HCT116 (cell line): ENCODE data around the gene ACBD6. TPM values are rescaled to one million over a fixed set of nuclear protein-coding genes. Genes with fewer than 3 reads are reported as not detected.

Experiments used
- ATAC-seq: fragments of 200-7000 bp; cut with Tn5 transposase; 2 replicates; pipeline ENCODE4 v1.9.1; 2020; ENCODE audit warnings: mild to moderate bottlenecking, moderate library complexity
- BruUV-seq: library from RNA; stranded (reverse); fragments of 400-500 nt; replicated peaks from 2 replicates; lab custom pipeline; 2021; lab: Mats Ljungman, UMichigan
- CTCF ChIA-PET: fragments of 300-600 bp; sonication (Branson Sonifier 250); formaldehyde crosslinking; loops from one replicate; lab custom pipeline; 2021; ENCODE audit warnings: antibody characterized with exemption; lab: Charles Lee
- POLR2A ChIA-PET: fragments of 300-600, 350-600 bp; sonication (Branson Sonifier 250); formaldehyde crosslinking; loops from one replicate; lab custom pipeline; 2021; ENCODE audit warnings: antibody characterized with exemption; lab: Charles Lee
- RAD21 ChIA-PET, 2 experiments: fragments of 300-600 bp; sonication (Branson Sonifier 250); formaldehyde crosslinking; loops; one replicate each; lab custom pipeline; 2023; ENCODE audit warnings: low total read pairs in 2 of 2; ENCODE audit not compliant: uncharacterized antibody in 2 of 2, unreplicated experiment in 2 of 2, low non-redundant PET in 1 of 2; lab: Charles Lee
- DNase-seq: peaks from one replicate; pipeline ENCODE4 v3.0.0-alpha.2; 2010; ENCODE audit warnings: low read depth, low spot score
- H2AFZ ChIP-seq: fragments of 200-600 bp; shearing (Covaris generic), sonication (generic); 2 replicates; pipeline ENCODE4 v1.6.1; 2017; ENCODE audit warnings: low read depth, mixed run types, mixed read lengths, antibody characterized with exemption, low read length; ENCODE audit not compliant: poor library complexity, severe bottlenecking
- H3K27ac ChIP-seq: 2 replicates; pipeline ENCODE4 v1.5.1; 2012; ENCODE audit warnings: low read depth, low read length
- H3K27me3 ChIP-seq: fragments of 200-600 bp; sonication (generic); 2 replicates; pipeline ENCODE4 v1.6.1; 2016; ENCODE audit warnings: mixed run types, low read length, mixed read lengths; ENCODE audit not compliant: insufficient read depth
- H3K36me3 ChIP-seq, 2 experiments: fragments of 200-500 bp in 1 of 2; fragments of 200-600 bp in 1 of 2; sonication (Bioruptor generic) in 1 of 2; sonication (generic) in 1 of 2; 2 replicates each; pipeline versions ENCODE4 v1.5.1 to v1.6.1; 2014 to 2016; ENCODE audit warnings: low read length in 2 of 2, inconsistent platforms in 1 of 2, mixed read lengths in 1 of 2, mixed run types in 1 of 2; ENCODE audit not compliant: insufficient read depth in 2 of 2, control insufficient read depth in 1 of 2
- H3K4me1 ChIP-seq, 2 experiments: fragments of 200-600 bp in 1 of 2; sonication (generic) in 1 of 2; 2 replicates each; pipeline versions ENCODE4 v1.5.1 to v1.6.1; 2012 to 2017; ENCODE audit warnings: low read length in 2 of 2, inconsistent platforms in 1 of 2, mild to moderate bottlenecking in 1 of 2, mixed read lengths in 1 of 2, mixed run types in 1 of 2, moderate library complexity in 1 of 2; ENCODE audit not compliant: insufficient read depth in 2 of 2, control insufficient read depth in 1 of 2
- H3K4me2 ChIP-seq: fragments of 200-600 bp; sonication (generic); 2 replicates; pipeline ENCODE4 v1.6.1; 2017; ENCODE audit warnings: mixed run types, low read length, mixed read lengths
- H3K4me3 ChIP-seq, 2 experiments: fragments of 200-600 bp in 1 of 2; sonication (generic) in 1 of 2; replicated peaks in 1 of 2; 2 replicates each; pipeline ENCODE4 v1.5.1; 2011 to 2016; ENCODE audit warnings: low read length in 2 of 2, control low read depth in 1 of 2, low read depth in 1 of 2, mild to moderate bottlenecking in 1 of 2, mixed read lengths in 1 of 2, mixed run types in 1 of 2
- H3K79me2 ChIP-seq: fragments of 200-600 bp; sonication (generic); 2 replicates; pipeline ENCODE4 v1.6.1; 2017; ENCODE audit warnings: mild to moderate bottlenecking, mixed run types, low read length, moderate library complexity, mixed read lengths; ENCODE audit not compliant: insufficient read depth
- H3K9ac ChIP-seq: fragments of 200-600 bp; sonication (generic); 2 replicates; pipeline ENCODE4 v1.6.1; 2016; ENCODE audit warnings: low read length, mixed read lengths
- H3K9me2 ChIP-seq: fragments of 200-600 bp; sonication (generic), shearing (Covaris generic); 2 replicates; pipeline ENCODE4 v1.6.1; 2017; ENCODE audit warnings: mixed run types, mild to moderate bottlenecking, moderate library complexity; ENCODE audit not compliant: insufficient read depth
- H3K9me3 ChIP-seq, 2 experiments: fragments of 200-500 bp in 1 of 2; fragments of 200-600 bp in 1 of 2; sonication (Bioruptor generic) in 1 of 2; sonication (generic) in 1 of 2; 2 replicates each; pipeline ENCODE4 v1.6.1; 2014 to 2017; ENCODE audit warnings: low read length in 2 of 2, mixed read lengths in 2 of 2, inconsistent platforms in 1 of 2, low read depth in 1 of 2, mild to moderate bottlenecking in 1 of 2, mixed run types in 1 of 2, moderate library complexity in 1 of 2; ENCODE audit not compliant: control insufficient read depth in 1 of 2, insufficient read depth in 1 of 2
- H4K20me1 ChIP-seq: fragments of 200-600 bp; sonication (generic), shearing (Covaris generic); 2 replicates; pipeline ENCODE4 v1.6.1; 2017; ENCODE audit warnings: mixed run types, mild to moderate bottlenecking, moderate library complexity; ENCODE audit not compliant: insufficient read depth
- ATF3 ChIP-seq: IDR thresholded peaks from 2 replicates; pipeline ENCODE4 v1.6.1; 2012
- CTCF ChIP-seq, 3 experiments: fragments of 200-600 bp in 1 of 3; sonication (generic) in 1 of 3; IDR thresholded peaks in 2 of 3; conservative IDR thresholded peaks in 1 of 3; 2 replicates each; pipeline ENCODE4 v1.5.1; 2012 to 2017; ENCODE audit warnings: low read depth in 2 of 3, low read length in 2 of 3, antibody characterized with exemption in 1 of 3, borderline replicate concordance in 1 of 3, control low read depth in 1 of 3, mild to moderate bottlenecking in 1 of 3, mixed read lengths in 1 of 3, mixed run types in 1 of 3, moderate library complexity in 1 of 3; ENCODE audit not compliant: insufficient read depth in 1 of 3
- EZH2phosphoT487 ChIP-seq: fragments of 200-600 bp; IDR thresholded peaks from 2 replicates; pipeline ENCODE4 v1.6.1; 2018; ENCODE audit warnings: antibody characterized with exemption, borderline replicate concordance
- JUND ChIP-seq: IDR thresholded peaks from 2 replicates; pipeline ENCODE4 v1.6.1; 2012
- REST ChIP-seq: IDR thresholded peaks from 2 replicates; pipeline ENCODE4 v1.6.1; 2012; ENCODE audit warnings: low read depth
- SIN3A ChIP-seq: IDR thresholded peaks from 2 replicates; pipeline ENCODE4 v1.6.1; 2012; ENCODE audit warnings: low read depth
- YY1 ChIP-seq: IDR thresholded peaks from 2 replicates; pipeline ENCODE4 v1.6.1; 2011; ENCODE audit warnings: low read length, low read depth, moderate library complexity, mild to moderate bottlenecking; ENCODE audit not compliant: insufficient replicate concordance; ENCODE audit errors: extremely low read depth
- ZFX ChIP-seq: fragments of 450-650 bp; IDR thresholded peaks from 2 replicates; pipeline ENCODE4 v1.6.1; 2017
- ZNF274 ChIP-seq: fragments of 200-500 bp; sonication (Bioruptor generic); IDR thresholded peaks from 2 replicates; pipeline ENCODE4 v1.6.1; 2014; ENCODE audit warnings: mild to moderate bottlenecking, low read depth, low read length, inconsistent platforms
- intact Hi-C: fragments of 100-400 bp; cut with micrococcal nuclease; formaldehyde crosslinking; loops from 2 replicates; pipeline ENCODE4 v1.10.0; 2022
- total RNA-seq: library from RNA; stranded (reverse); gene quantifications from one replicate; pipeline ENCODE4 v1.2.1, GENCODE V29; 2021; ENCODE audit not compliant: unreplicated experiment

Gene ACBD6
- total RNA-seq, 1 experiment from 2014 or later = 43.2 TPM

- ChIA-PET RAD21 (no interaction called here), CTCF (interaction anchor here (0.9 kb wide), 1 partner anchor 8 kb away, joined by 3 read pairs; no protein-coding TSS in a partner anchor), POLR2A (interaction anchor here (0.6 kb wide), 1 partner anchor 254 kb away, joined by 4 read pairs; no protein-coding TSS in a partner anchor)
- H3K27ac ChIP-seq = no peak overlapping the region
- TF ChIP-seq JUND (no peak), CTCF (IDR thresholded peaks at IDR 0.05 in 2 of 3, conservative IDR thresholded peaks at IDR 0.05 in 1 of 3; ENCODE audit: borderline replicate concordance in 1 of 3, insufficient read depth in 1 of 3, low read depth in 2 of 3, low read length in 2 of 3) (0 out of 6 replicates have a peak, but pooled peaks of 1 of the 3 experiments have one; percentile 6)
- H3K4me3 ChIP-seq = no peak overlapping the region
- peaks cover 5% of the 10 kb centered on the region; the same call in 1 of the 2 replicates for H4K20me1 ChIP-seq
- H2AFZ ChIP-seq = no peak overlapping the region
- H3K9me3 ChIP-seq = no peaks in the 10 kb centered on the region
- ATAC-seq (no peak), DNase-seq (no peak)
- no peaks in the 10 kb centered on the region for H3K9me2 ChIP-seq
- intact Hi-C loops = no loop called here
- H3K4me2 ChIP-seq = no peak overlapping the region
- H3K27me3 ChIP-seq = no peaks in the 10 kb centered on the region
- H3K4me1 ChIP-seq = 0 out of 4 replicates have a peak, but pooled peaks cover 0 to 4% of the 10 kb centered on the region in 2 experiments
- H3K36me3 ChIP-seq = peaks cover 1 to 5% of the 10 kb centered on the region in 2 experiments; a peak in 2 of 4 replicates
- no peak overlapping the region for H3K9ac ChIP-seq
- BruUV-seq = no TSS peak
- peaks cover 38% of the 10 kb centered on the region for H3K79me2 ChIP-seq
These were observed 16.3 kb downstream of the ACBD6 start for GRCh38 chr1:180486092-180486491.

GRCh38 chr1:180484490-180484889 is 17.9 kb downstream of the ACBD6 start:
- H3K9me2 ChIP-seq = no peaks in the 10 kb centered on the region

More at GRCh38 chr1:180484490-180484889, 17.9 kb downstream of the ACBD6 start:
- no peak overlapping the region for H2AFZ ChIP-seq
- 0 out of 4 replicates have a peak, but pooled peaks cover 0 to 4% of the 10 kb centered on the region in 2 experiments for H3K4me1 ChIP-seq
- no peak for TF ChIP-seq EZH2phosphoT487
- no peak for TF ChIP-seq ATF3
- no peak for TF ChIP-seq ZFX
- no peak for TF ChIP-seq REST
- no peak for TF ChIP-seq JUND
- no peak for TF ChIP-seq YY1
- no peak for TF ChIP-seq ZNF274
- TF ChIP-seq SIN3A = no peak
- no peak overlapping the region for H3K9ac ChIP-seq
- BruUV-seq = no TSS peak
- ATAC-seq (no peak), DNase-seq (no peak)
- H4K20me1 ChIP-seq = peaks cover 5% of the 10 kb centered on the region; the same call in 1 of the 2 replicates
- ChIA-PET CTCF (no interaction called here), POLR2A (no interaction called here), RAD21 (no interaction called here)
- peaks cover 0 to 5% of the 10 kb centered on the region in 2 experiments; a peak in 1 of 4 replicates for H3K36me3 ChIP-seq
- no peak overlapping the region for H3K4me2 ChIP-seq
- H3K27me3 ChIP-seq = no peaks in the 10 kb centered on the region
- H3K27ac ChIP-seq = no peak overlapping the region
- H3K9me3 ChIP-seq = no peaks in the 10 kb centered on the region
- no peak overlapping the region for H3K4me3 ChIP-seq
- H3K79me2 ChIP-seq = peaks cover 37% of the 10 kb centered on the region
- intact Hi-C loops = loop anchor here (5.0 kb wide), 2 partner anchors 117 to 777 kb away; no protein-coding TSS in a partner anchor
